ENCODE results near the gene ATP5F1A. TPM values are rescaled to one million over a fixed set of nuclear protein-coding genes. Genes with fewer than 3 reads are reported as not detected.
"Not testable (repeated sequence)": the region's sequence is repeated elsewhere in the genome, so short reads cannot be mapped to it uniquely, and the experiment has no call there.

Gene ATP5F1A
- total RNA-seq, 2 experiments from 2014 or later, result 218 to 284 TPM

- H3K79me2 ChIP-seq (ENCODE audit: insufficient read depth, low read depth, low read length), result no peaks in the 10 kb centered on the region
- TF ChIP-seq, protein P1, sequence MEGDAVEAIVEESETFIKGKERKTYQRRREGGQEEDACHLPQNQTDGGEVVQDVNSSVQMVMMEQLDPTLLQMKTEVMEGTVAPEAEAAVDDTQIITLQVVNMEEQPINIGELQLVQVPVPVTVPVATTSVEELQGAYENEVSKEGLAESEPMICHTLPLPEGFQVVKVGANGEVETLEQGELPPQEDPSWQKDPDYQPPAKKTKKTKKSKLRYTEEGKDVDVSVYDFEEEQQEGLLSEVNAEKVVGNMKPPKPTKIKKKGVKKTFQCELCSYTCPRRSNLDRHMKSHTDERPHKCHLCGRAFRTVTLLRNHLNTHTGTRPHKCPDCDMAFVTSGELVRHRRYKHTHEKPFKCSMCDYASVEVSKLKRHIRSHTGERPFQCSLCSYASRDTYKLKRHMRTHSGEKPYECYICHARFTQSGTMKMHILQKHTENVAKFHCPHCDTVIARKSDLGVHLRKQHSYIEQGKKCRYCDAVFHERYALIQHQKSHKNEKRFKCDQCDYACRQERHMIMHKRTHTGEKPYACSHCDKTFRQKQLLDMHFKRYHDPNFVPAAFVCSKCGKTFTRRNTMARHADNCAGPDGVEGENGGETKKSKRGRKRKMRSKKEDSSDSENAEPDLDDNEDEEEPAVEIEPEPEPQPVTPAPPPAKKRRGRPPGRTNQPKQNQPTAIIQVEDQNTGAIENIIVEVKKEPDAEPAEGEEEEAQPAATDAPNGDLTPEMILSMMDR (conservative IDR thresholded peaks at IDR 0.05; ENCODE audit: low read length), result no peak
- no peak for TF ChIP-seq EZH2phosphoT487 (IDR thresholded peaks at IDR 0.05; ENCODE audit: borderline replicate concordance, low read depth, low read length)
- ChIA-PET POLR2A (interaction anchor here (0.6 to 0.8 kb wide), 2 partner anchors 21 to 462 kb away, joined by 3 read pairs; no protein-coding TSS in a partner anchor), CTCF (ENCODE audit: unreplicated experiment) (no interaction called here)
- H2AFZ ChIP-seq (ENCODE audit: low read length), result no peak overlapping the region
- BruUV-seq (replicated peaks), result no TSS peak
- H3K4me3 ChIP-seq (ENCODE audit: low read depth, low read length, poor library complexity, severe bottlenecking), result no peak overlapping the region
- no peaks in the 10 kb centered on the region for H4K20me1 ChIP-seq (ENCODE audit: insufficient read depth, low read length)
- no peak overlapping the region for H3K4me2 ChIP-seq (ENCODE audit: low read length)
- peaks cover 2% of the 10 kb centered on the region for H3K4me1 ChIP-seq (ENCODE audit: insufficient read depth, low read length, poor library complexity, severe bottlenecking)
- no peak for DNase-seq (ENCODE audit: low spot score)
- peaks cover 32% of the 10 kb centered on the region for H3K36me3 ChIP-seq (ENCODE audit: insufficient read depth, low read length)
- intact Hi-C loops (cut with micrococcal nuclease; ENCODE audit: unreplicated experiment), result no loop called here
- H3K9me2 ChIP-seq (ENCODE audit: insufficient read depth, low read length), result no peaks in the 10 kb centered on the region
- no peaks in the 10 kb centered on the region for H3K9me3 ChIP-seq (ENCODE audit: low read length)
- no peak overlapping the region for H3K27ac ChIP-seq (ENCODE audit: low read depth, low read length, poor library complexity, severe bottlenecking)
Measured at GRCh38 chr18:46130061-46130460, 32.0 kb upstream of the ATP5F1A start.

DNA sequence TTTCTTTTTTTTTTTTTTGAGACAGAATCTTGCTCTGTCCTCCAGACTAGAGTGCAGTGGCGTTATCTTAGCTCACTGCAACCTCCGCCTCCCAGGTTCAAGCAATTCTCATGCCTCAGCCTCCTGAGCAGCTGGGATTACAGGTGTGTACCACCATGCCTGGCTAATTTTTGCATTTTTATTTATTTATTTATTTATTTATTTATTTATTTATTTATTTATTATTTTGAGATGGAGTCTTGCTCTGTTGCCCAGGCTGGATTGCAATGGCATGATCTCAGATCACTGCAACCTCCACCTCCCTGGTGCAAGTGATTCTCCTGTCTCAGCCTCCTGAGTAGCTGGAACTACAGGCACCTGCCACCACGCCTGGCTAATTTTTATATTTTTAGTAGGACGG lies 28.5 kb upstream of the ATP5F1A start:
- H3K4me1 ChIP-seq (ENCODE audit: insufficient read depth, low read length, poor library complexity, severe bottlenecking); H3K27ac ChIP-seq (ENCODE audit: low read depth, low read length, poor library complexity, severe bottlenecking); H3K4me2 ChIP-seq (ENCODE audit: low read length); H3K4me3 ChIP-seq (ENCODE audit: low read depth, low read length, poor library complexity, severe bottlenecking); H2AFZ ChIP-seq (ENCODE audit: low read length); H4K20me1 ChIP-seq (ENCODE audit: insufficient read depth, low read length); intact Hi-C loops (cut with micrococcal nuclease; ENCODE audit: unreplicated experiment); H3K9me2 ChIP-seq (ENCODE audit: insufficient read depth, low read length); BruUV-seq (replicated peaks); H3K79me2 ChIP-seq (ENCODE audit: insufficient read depth, low read depth, low read length); H3K9me3 ChIP-seq (ENCODE audit: low read length); CTCF ChIA-PET (ENCODE audit: unreplicated experiment); DNase-seq (ENCODE audit: low spot score): not testable (repeated sequence)
- peaks cover 47% of the 10 kb centered on the region for H3K36me3 ChIP-seq (ENCODE audit: insufficient read depth, low read length)
- POLR2A ChIA-PET, result interaction anchor here (0.7 kb wide), 2 partner anchors 8 to 22 kb away, joined by 3 read pairs; no protein-coding TSS in a partner anchor

GRCh38 chr18:46113751-46114150 lies 15.7 kb upstream of the ATP5F1A start:
- H3K9me3 ChIP-seq (ENCODE audit: low read length), result no peaks in the 10 kb centered on the region
- H3K9me2 ChIP-seq (ENCODE audit: insufficient read depth, low read length), result no peaks in the 10 kb centered on the region
- no TSS peak for BruUV-seq (replicated peaks)
- no peaks in the 10 kb centered on the region for H4K20me1 ChIP-seq (ENCODE audit: insufficient read depth, low read length)
- ChIA-PET CTCF (ENCODE audit: unreplicated experiment) (no interaction called here), POLR2A (no interaction called here)
- no peak overlapping the region for H3K4me2 ChIP-seq (ENCODE audit: low read length)
- TF ChIP-seq, protein P1 (conservative IDR thresholded peaks at IDR 0.05; ENCODE audit: low read length), result no peak
- no peak overlapping the region for H2AFZ ChIP-seq (ENCODE audit: low read length)
- H3K4me1 ChIP-seq (ENCODE audit: insufficient read depth, low read length, poor library complexity, severe bottlenecking), result no peaks in the 10 kb centered on the region
- H3K79me2 ChIP-seq (ENCODE audit: insufficient read depth, low read depth, low read length), result no peaks in the 10 kb centered on the region
- no peak overlapping the region for H3K4me3 ChIP-seq (ENCODE audit: low read depth, low read length, poor library complexity, severe bottlenecking)
- intact Hi-C loops (cut with micrococcal nuclease; ENCODE audit: unreplicated experiment), result no loop called here
- DNase-seq (ENCODE audit: low spot score), result no peak
- H3K36me3 ChIP-seq (ENCODE audit: insufficient read depth, low read length), result peaks cover 39% of the 10 kb centered on the region
- no peak overlapping the region for H3K27ac ChIP-seq (ENCODE audit: low read depth, low read length, poor library complexity, severe bottlenecking)

Measured in OCI-LY7 (cell line).